Smooth muscle cell (in vitro differentiated cells): Measurements from ENCODE around the gene DHDH. TPM values are rescaled to one million over a fixed set of nuclear protein-coding genes. Genes with fewer than 3 reads are reported as not detected.

ENCODE experiments used
- DNase-seq: peaks from one replicate; lab custom pipeline; 2025; ENCODE audit not compliant: unreplicated experiment; lab: John Stamatoyannopoulos, UW
- H2AFZ ChIP-seq: fragments of 200-600 bp; sonication (generic); 2 replicates; pipeline ENCODE4 v1.6.0; 2016; ENCODE audit warnings: antibody characterized with exemption, low read depth, mild to moderate bottlenecking
- H3F3A ChIP-seq: fragments of 200-600 bp; sonication (generic); 2 replicates; pipeline ENCODE4 v1.6.0; 2017; ENCODE audit warnings: antibody characterized with exemption, low read depth
- H3K27ac ChIP-seq: fragments of 200-600 bp; sonication (generic); 2 replicates; pipeline ENCODE4 v1.5.1; 2016; ENCODE audit warnings: low read depth, mild to moderate bottlenecking
- H3K27me3 ChIP-seq: fragments of 200-600 bp; sonication (generic); 2 replicates; pipeline ENCODE4 v1.6.1; 2016; ENCODE audit warnings: low read depth, mild to moderate bottlenecking
- H3K36me3 ChIP-seq: fragments of 200-600 bp; sonication (generic); 2 replicates; pipeline ENCODE4 v1.5.1; 2016; ENCODE audit warnings: low read depth
- H3K4me1 ChIP-seq: fragments of 200-600 bp; sonication (generic); 2 replicates; pipeline ENCODE4 v1.5.1; 2016; ENCODE audit warnings: low read depth
- H3K4me2 ChIP-seq: fragments of 200-600 bp; sonication (generic); 2 replicates; pipeline ENCODE4 v1.6.0; 2016; ENCODE audit warnings: mild to moderate bottlenecking
- H3K4me3 ChIP-seq: fragments of 200-600 bp; sonication (generic); 2 replicates; pipeline ENCODE4 v1.5.1; 2016; ENCODE audit warnings: mild to moderate bottlenecking
- H3K79me2 ChIP-seq: fragments of 200-600 bp; sonication (generic); 2 replicates; pipeline ENCODE4 v1.6.0; 2016; ENCODE audit warnings: low read depth, mild to moderate bottlenecking
- H3K9ac ChIP-seq: fragments of 200-600 bp; sonication (generic); 2 replicates; pipeline ENCODE4 v1.6.0; 2016; ENCODE audit warnings: low read depth
- H3K9me3 ChIP-seq: fragments of 200-600 bp; sonication (generic); replicated peaks from 2 replicates; pipeline ENCODE4 v1.5.1; 2016; ENCODE audit warnings: low read depth
- H4K20me1 ChIP-seq: fragments of 200-600 bp; sonication (generic); 2 replicates; pipeline ENCODE4 v1.6.0; 2016; ENCODE audit warnings: low read depth
- CTCF ChIP-seq: fragments of 200-600 bp; sonication (generic); IDR thresholded peaks from 2 replicates; pipeline ENCODE4 v1.5.1; 2017; ENCODE audit warnings: borderline replicate concordance, mild to moderate bottlenecking, antibody characterized with exemption; ENCODE audit not compliant: insufficient read depth, poor library complexity, severe bottlenecking
- WGBS: methylation state at CpG from one replicate; pipeline ENCODE4 v1.1.7; 2016; ENCODE audit warnings: low lambda C conversion rate; 5-methylcytosine and 5-hydroxymethylcytosine counted together
- polyA plus RNA-seq: library from polyadenylated mRNA; unstranded; fragments of >200 nt; fragmentation: Nextera tagmentation; extraction: Ambion mirVana; gene quantifications from 2 replicates; pipeline ENCODE4 v1.2.1, GENCODE V29; 2016
- total RNA-seq: library from RNA; depleted of rRNA; stranded (reverse); fragments of >200 nt; gene quantifications from 2 replicates; pipeline ENCODE4 v1.2.3, GENCODE V29; 2014

Gene DHDH
- total and polyA plus RNA-seq, 2 experiments from 2014 or later: 0.27 to 1.0 TPM

DNA sequence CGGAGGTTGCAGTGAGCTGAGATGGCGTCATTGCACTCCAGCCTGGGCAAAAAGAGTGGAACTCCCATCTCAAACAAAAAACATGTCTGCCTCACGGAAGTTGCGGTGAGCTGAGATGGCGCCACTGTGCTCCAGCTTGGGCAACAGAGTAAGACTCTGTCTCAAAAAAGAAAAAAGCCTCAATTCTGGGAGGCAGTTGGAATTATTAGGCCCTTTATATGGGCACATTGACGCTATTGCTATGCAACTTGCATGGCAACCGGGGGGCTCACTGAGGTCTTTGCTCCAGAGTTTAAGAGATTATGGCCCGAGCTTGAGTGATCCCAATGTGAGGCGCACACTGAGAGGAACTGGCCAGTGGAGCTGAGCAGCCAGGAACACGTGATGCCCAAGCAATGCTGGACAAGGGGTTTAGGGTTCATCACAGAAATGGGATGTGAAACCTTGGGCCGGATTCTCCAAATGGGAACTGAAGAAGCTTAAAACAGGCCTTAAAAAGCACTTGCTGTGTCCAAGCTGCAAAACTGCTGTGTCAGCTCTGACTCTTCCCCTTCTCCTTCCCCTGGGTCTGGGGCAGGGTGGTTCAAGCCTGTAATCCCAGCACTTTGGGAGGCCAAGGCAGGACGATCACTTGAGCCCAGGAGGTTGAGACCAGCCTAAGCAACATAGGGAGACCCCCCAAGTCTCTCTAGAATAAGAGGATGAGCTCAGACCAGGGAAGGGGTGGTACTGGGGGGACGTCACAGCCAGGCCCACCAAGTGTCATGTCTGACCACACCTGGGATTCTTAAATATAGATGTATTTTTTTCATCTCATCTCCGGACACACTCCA, 34.1 kb downstream of the DHDH start:
- Histone ChIP-seq H3K4me1 (peaks cover 25% of the 10 kb centered on the region), H3K79me2 (peaks cover 15% of the 10 kb centered on the region), H4K20me1 (peaks cover 56% of the 10 kb centered on the region), H3K36me3 (no peaks in the 10 kb centered on the region), H3K9ac (no peak overlapping the region), H3K9me3 (no peaks in the 10 kb centered on the region), H3K27me3 (no peaks in the 10 kb centered on the region), H3F3A (peaks cover 26% of the 10 kb centered on the region), H3K27ac (peak overlapping the region; percentile 68), H3K4me3 (peak overlapping the region; percentile 86), H3K4me2 (peak overlapping the region; percentile 88), H2AFZ (no peak overlapping the region)
- WGBS: 72% methylated on average over 14 of the region's 14 CpGs
- no peak for TF ChIP-seq CTCF
- DNase-seq: no peak

- 83% methylated on average over 4 of the region's 4 CpGs for WGBS
- H3K9ac ChIP-seq: no peak overlapping the region
- H3K4me3 ChIP-seq: no peak overlapping the region
- peaks cover 29% of the 10 kb centered on the region for H3F3A ChIP-seq
- H3K36me3 ChIP-seq: no peaks in the 10 kb centered on the region
- peaks cover 56% of the 10 kb centered on the region for H4K20me1 ChIP-seq
- no peak for TF ChIP-seq CTCF
- peaks cover 15% of the 10 kb centered on the region for H3K79me2 ChIP-seq
- H3K4me2 ChIP-seq: no peak overlapping the region
- DNase-seq: no peak
- no peaks in the 10 kb centered on the region for H3K9me3 ChIP-seq
- no peak overlapping the region for H2AFZ ChIP-seq
- H3K4me1 ChIP-seq: peaks cover 23% of the 10 kb centered on the region
- peak overlapping the region; percentile 29 for H3K27ac ChIP-seq
- no peaks in the 10 kb centered on the region for H3K27me3 ChIP-seq
These were observed 34.7 kb downstream of the DHDH start for GRCh38 chr19:48968179-48968661.

DNA sequence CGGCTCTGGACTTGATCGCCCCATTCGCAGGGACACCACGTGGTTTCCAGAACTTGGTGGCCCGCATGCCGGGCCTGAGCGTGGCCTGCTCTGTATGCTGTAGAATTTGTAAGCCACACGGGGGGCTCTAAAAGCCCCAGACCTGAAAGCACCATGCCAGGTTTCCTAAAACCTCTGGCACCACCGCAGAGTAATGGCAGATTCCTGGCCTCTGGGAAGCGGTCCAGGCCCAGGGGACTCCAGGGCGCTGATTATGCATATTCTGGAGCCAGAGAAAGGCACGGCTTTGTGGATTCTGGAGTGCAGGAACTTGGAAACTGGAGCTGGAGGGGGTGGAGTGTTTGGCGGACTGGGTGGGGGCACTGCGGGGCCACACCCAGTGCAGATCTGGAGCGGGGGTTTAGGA, 35.3 kb downstream of the DHDH start:
- no peak for TF ChIP-seq CTCF
- DNase-seq: no peak
- 97% methylated on average over 15 of the region's 15 CpGs for WGBS
- Histone ChIP-seq H3K9me3 (no peaks in the 10 kb centered on the region), H3K4me3 (no peak overlapping the region), H3K27ac (no peak overlapping the region), H3K4me1 (peaks cover 17% of the 10 kb centered on the region), H3K27me3 (no peaks in the 10 kb centered on the region), H3K9ac (no peak overlapping the region), H4K20me1 (peaks cover 56% of the 10 kb centered on the region), H3K79me2 (peaks cover 15% of the 10 kb centered on the region), H2AFZ (no peak overlapping the region), H3K4me2 (no peak overlapping the region), H3F3A (peaks cover 33% of the 10 kb centered on the region), H3K36me3 (no peaks in the 10 kb centered on the region)
